ENCODE measurements around the gene TCL1B. TPM values are rescaled to one million over a fixed set of nuclear protein-coding genes. Genes with fewer than 3 reads are reported as not detected.

Gene TCL1B
- total RNA-seq, 2 donors from 2014 or later = not detected

DNA sequence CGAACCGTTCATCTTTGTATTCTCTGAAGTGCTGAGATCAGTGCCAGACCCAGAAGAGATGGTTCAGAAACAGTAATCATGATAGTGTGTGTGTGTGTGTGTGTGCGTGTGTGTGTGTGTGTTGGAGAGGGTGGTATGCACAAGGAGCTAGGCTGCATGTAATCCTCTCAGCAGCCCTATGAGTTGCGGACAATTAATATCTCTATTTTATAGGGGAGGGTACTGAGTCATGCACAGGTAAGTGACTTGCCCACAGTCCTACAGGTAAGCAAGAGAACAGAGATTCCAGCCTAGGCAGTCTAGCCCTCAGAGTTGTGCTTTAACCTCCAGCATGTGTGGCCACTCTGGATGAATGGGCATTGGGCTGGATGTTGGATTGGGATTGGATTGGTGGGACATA is 55.6 kb downstream of the TCL1B start:
- Histone ChIP-seq H3K27me3 (no peaks in the 10 kb centered on the region), H3K4me3 (no peak overlapping the region), H3K4me1 (no peaks in the 10 kb centered on the region), H3K36me3 (no peaks in the 10 kb centered on the region), H3K9me3 (no peaks in the 10 kb centered on the region), H3K27ac (no peak overlapping the region), H3K9ac (ENCODE audit: low read depth in 2 of 2, low read length in 2 of 2) (no peak overlapping the region)
- no peak for DNase-seq
- TF ChIP-seq, protein P1, sequence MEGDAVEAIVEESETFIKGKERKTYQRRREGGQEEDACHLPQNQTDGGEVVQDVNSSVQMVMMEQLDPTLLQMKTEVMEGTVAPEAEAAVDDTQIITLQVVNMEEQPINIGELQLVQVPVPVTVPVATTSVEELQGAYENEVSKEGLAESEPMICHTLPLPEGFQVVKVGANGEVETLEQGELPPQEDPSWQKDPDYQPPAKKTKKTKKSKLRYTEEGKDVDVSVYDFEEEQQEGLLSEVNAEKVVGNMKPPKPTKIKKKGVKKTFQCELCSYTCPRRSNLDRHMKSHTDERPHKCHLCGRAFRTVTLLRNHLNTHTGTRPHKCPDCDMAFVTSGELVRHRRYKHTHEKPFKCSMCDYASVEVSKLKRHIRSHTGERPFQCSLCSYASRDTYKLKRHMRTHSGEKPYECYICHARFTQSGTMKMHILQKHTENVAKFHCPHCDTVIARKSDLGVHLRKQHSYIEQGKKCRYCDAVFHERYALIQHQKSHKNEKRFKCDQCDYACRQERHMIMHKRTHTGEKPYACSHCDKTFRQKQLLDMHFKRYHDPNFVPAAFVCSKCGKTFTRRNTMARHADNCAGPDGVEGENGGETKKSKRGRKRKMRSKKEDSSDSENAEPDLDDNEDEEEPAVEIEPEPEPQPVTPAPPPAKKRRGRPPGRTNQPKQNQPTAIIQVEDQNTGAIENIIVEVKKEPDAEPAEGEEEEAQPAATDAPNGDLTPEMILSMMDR (IDR thresholded peaks at IDR 0.05) = no peak
- intact Hi-C loops (cut with DNase I) = no loop called here

Other genes starting within 250 kb of the TCL1B start
- gene SYNE3, start 169.8 kb upstream of the TCL1B start, total RNA-seq = 1 to 10 TPM; 7.3 to 9.5 TPM
- gene GLRX5, start 151.4 kb upstream of the TCL1B start, total RNA-seq = 10 to 100 TPM; 51.9 to 64.6 TPM
- gene TCL1A, start 27.7 kb downstream of the TCL1B start, total RNA-seq = under 1 TPM in 1 of 2 donors, not detected in 1; 0.57 TPM
- gene TUNAR, start 190.4 kb downstream of the TCL1B start, total RNA-seq = under 1 TPM; 0.07 to 0.11 TPM